Jurkat, Clone E6-1 (cell line): Measurements from ENCODE around the gene PRR33.

Experiments used
- DNase-seq: peaks from one replicate; pipeline ENCODE4 v3.0.0-alpha.2; 2011; ENCODE audit warnings: low read depth, low spot score
- H3K4me3 ChIP-seq: 2 replicates; pipeline ENCODE4 v1.5.1; 2011; ENCODE audit warnings: mild to moderate bottlenecking, low read length, control low read depth, moderate library complexity

PRR33 gene

DNA sequence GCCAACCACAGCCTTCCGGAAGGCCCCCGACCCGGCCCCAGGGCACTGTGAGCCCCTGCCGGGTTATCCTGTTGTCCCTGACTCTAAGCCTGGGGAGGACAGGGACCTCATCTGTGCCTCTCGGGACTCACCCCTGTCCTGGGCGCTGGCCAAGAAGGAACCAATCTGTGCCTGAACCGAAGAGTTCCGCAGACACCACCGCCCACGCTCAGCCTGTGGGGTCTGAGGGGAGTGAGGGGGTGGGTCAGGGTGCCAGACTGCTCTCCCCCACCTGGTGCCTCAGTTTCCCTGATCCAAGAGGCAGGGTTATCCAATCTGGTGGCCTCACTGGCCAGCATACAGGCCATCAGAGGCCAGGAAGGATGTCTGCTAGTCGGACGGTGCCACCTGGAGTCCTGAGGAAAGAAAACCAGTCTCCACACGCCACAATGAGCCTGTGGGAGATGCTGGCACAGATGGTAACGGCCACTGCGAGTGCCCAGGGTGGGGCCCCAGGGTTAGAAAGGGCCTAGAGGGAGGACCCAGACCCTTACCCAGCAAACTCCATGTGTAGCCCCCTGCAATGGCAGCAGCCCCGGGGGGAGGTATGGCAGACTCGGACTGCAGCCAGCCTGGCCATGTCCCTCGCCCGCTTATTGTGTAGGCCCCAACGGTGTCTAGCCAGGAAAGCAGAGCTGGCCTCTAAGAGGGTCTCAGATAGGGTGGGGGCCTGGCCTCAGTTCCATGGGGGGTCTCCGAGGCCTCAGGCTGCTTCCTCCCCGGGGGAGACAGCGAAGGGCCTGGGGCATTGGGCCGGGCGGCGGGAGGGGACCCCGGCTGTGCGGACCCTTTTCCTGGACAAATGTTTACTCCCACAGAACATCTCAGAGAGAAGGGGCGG lies 27.0 kb upstream of the PRR33 start:
- DNase-seq: no peak
- no peak overlapping the region for H3K4me3 ChIP-seq

DNA sequence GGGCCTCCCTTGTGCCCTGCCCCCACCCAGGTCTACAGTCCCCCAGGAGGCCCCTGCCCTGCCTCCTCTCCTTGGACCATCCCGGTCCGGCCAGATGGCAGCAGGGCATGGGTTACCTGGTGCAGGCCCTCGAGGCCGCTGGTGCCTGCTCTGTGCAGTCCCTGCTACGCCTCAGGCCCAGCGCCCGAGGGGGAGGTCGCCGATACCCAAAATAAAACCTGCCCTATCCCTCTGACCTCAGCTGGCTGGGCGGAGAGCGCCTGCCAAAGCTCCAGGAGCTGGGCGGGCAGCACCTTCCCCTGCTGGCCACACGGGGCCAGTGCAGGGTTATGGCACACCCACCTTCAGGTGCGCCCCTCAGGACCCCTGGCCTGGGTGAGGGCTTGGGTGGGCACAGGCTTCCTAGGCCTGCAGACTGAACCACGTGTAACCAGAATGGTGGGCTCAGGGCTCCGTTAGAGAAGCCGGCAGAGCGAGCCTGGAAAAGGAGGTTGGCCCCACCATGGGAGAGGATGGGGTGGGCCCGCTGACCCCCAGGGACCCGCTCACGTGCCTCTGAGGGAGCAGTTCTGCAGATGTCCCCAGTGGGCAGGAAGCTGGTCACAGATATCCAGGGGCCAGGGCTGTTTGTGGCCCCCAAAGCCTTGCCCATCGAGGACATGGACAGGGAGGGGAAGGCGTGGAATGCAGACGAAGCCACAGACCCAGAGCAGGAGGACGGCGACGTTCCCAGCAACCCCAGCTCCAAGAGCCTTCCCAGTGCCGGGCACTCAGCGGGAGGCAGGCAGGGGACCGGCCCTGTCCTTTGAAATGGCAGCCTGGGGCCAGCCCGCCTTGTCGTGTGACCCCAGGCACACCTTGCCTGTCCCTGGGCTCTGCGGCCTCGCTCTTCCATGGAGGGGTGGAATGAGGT lies 26.1 kb upstream of the PRR33 start:
- DNase-seq: no peak
- H3K4me3 ChIP-seq: no peak overlapping the region

DNA sequence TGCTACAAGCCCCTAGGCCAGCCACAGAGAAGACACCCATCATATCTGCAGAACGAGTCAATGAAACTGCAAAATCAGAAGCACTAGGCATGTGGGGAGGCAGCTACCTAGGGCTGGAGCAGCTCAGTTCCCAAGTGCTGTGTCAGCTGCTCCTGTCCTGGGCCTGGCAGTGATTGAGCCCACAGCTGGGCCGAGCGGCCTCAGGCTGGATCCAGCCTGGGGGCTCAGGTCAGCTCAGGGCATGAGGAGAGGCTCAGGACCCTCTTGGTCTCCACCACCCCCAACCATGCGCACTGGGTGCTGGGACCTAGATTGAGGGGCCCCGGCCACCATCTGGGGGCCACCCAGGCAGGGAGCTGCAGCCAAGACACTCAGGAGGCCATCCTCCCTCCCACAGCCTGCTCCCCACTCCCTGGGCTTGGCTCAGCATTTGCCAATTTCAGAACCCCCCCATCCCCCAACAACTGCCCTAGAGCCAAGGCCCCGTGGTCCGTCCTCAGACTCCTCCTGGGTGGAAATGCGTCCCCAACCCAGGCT lies 25.4 kb upstream of the PRR33 start:
- DNase-seq: no peak
- H3K4me3 ChIP-seq: no peak overlapping the region

- DNase-seq: no peak
- H3K4me3 ChIP-seq: no peak overlapping the region
These were observed 24.7 kb upstream of the PRR33 start for GRCh38 chr11:1916132-1916985.

GRCh38 chr11:1915795-1916131 lies 24.1 kb upstream of the PRR33 start:
- H3K4me3 ChIP-seq: no peak overlapping the region
- DNase-seq: no peak

- H3K4me3 ChIP-seq: no peak overlapping the region
- no peak for DNase-seq
These were observed 21.8 kb upstream of the PRR33 start for GRCh38 chr11:1913271-1914060.

DNA sequence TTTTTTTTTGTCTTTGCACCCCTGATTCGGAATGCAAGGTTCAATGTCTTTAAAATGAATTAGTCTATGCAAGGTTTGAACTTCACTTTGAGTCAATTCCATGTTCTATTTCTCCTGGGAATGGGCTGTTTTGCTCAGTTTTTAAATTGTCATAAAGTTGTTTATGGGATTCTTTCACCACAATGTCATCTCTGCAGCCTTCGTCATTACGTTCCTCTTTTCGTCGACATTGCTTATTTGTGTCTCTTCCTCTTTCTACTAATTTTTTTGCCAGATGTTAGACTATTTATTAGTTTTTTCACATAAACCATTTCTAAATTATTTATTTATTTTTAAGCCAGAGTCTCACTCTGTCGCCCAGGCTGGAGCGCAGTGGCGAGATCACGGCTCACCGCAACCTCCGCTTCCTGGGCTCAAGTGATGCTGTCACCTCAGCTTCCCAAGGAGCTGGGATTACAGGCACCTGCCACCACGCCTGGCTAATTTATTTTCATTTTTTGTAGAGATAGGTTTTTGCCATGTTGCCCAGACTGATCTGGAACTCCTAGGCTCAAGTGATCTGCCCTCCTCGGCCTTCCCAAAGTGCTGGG lies 20.7 kb upstream of the PRR33 start:
- no peak overlapping the region for H3K4me3 ChIP-seq
- no peak for DNase-seq

DNA sequence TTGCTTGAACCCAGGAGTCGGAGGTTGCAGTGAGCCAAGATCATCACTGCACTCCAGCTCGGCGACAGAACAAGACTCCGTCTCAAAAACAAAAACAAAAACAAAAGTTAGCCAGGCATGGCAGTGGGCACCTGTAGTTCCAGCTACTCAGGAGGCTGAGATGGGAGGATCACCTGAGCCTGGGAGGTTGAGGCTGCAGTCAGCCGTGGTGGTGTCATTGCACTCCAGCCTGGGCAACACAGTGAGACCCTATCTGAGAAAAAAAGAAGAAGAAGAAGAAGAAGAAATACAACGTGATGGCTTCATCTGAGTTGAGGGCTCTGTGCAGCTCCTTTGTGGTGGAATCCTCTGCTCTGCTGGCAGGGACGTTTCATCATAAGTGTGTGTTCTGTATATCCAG lies 17.8 kb upstream of the PRR33 start:
- H3K4me3 ChIP-seq: no peak overlapping the region

DNA sequence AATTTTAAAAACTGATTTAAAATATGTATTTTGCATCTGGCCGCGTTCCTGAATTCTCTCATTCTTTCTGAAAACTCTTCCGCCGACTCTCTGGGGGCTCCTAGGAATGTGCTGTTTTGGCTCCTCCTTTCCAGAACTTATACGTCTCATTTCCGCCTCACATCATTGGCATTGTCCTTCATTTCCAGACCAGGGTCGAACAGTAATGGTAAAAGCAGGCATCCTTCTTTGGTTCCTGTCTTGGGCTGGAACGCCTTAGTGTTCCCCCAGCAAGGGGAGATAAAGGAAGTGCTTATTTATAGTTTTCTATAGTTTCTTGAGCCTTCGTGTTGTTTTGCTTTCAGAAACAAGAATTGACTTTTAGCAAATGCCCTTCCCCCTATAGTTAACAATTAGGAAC lies 16.9 kb upstream of the PRR33 start:
- DNase-seq: no peak
- no peak overlapping the region for H3K4me3 ChIP-seq

More for the DNA sequence above, 17.8 kb upstream of the PRR33 start:
- no peak for DNase-seq

GRCh38 chr11:1906611-1907423 lies 15.1 kb upstream of the PRR33 start:
- H3K4me3 ChIP-seq: no peak overlapping the region
- DNase-seq: no peak

DNA sequence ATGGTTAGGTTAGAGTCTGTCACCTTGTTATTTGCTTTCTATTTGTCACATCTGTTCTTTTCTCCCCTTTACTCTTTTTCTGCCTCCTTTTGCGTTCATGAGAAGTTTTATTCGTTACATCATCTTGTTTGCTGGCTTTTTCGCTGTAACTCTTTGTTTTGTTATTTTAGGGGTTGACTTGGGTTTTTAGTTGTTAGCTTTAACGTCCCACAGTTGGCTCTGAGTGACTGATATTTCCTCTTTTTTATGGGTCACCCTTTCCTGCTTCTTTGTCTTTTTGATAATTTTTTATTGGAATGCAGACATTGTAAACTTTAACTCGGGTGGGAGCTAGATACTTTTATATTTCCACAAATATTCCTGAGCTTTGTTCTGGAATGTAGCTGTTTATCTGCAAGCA lies 14.5 kb upstream of the PRR33 start:
- DNase-seq: no peak
- no peak overlapping the region for H3K4me3 ChIP-seq

- DNase-seq: no peak
- H3K4me3 ChIP-seq: no peak overlapping the region
These were observed 8.0 kb upstream of the PRR33 start for GRCh38 chr11:1899686-1900085.

- H3K4me3 ChIP-seq: no peak overlapping the region
- no peak for DNase-seq
These were observed 7.4 kb upstream of the PRR33 start for GRCh38 chr11:1899090-1899489.

GRCh38 chr11:1896923-1897322 lies 5.2 kb upstream of the PRR33 start:
- DNase-seq: no peak
- H3K4me3 ChIP-seq: no peak overlapping the region

GRCh38 chr11:1896468-1896867 lies 4.8 kb upstream of the PRR33 start:
- H3K4me3 ChIP-seq: no peak overlapping the region
- DNase-seq: no peak

- no peak for DNase-seq
- no peak overlapping the region for H3K4me3 ChIP-seq
These were observed 3.1 kb upstream of the PRR33 start for GRCh38 chr11:1894759-1895158.

DNA sequence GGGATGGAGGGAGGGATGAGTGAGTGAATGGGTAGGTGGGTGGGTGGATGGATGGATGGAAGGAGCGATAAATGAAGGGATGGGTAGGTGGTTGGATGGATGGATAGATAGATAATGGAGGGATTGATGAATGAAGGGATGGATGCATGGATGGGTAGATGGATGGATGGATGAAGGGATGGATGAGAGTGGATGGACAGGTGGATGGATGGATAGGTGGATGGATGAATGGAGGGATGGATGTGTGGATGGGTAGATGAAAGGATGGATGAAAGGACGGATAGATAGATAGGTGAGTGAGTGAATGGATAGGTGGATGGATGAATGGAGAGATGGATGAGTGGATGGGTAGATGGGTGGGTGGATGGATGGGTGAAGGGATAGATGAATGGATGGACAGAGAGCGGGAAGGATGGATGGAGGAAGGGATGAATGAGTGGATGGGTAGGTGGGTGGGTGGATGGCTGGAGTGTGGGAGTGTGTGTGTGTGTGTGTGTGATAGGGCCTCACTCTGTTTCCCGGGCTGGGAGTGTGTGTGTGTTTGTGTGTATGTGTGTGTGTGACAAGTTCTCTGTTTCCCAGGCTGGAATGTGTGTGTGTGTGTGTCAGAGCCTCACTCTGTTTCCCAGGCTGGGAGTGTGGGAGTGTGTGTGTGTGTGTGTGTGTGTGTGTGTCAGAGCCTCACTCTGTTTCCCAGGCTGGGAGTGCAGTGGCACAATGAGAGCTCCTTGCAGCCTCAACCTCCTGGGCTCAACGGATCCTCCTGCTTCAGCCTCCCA lies 2.1 kb upstream of the PRR33 start:
- no peak for DNase-seq
- H3K4me3 ChIP-seq: no peak overlapping the region
